ENCODE results near the gene MYBPC3.

The MYBPC3 gene

GRCh38 chr11:47314992-47315391 is 37.5 kb downstream of the MYBPC3 start:
- Histone ChIP-seq H3K27me3 (ENCODE audit: control insufficient read depth in 1 of 2, insufficient read depth in 2 of 2, low read length in 2 of 2) (no peaks in the 10 kb centered on the region), H3K27ac (ENCODE audit: low read length) (no peak overlapping the region), H3K4me3 (ENCODE audit: low read length in 2 of 2) (no peak overlapping the region), H3K4me1 (ENCODE audit: control insufficient read depth, insufficient read depth, low read length) (no peaks in the 10 kb centered on the region), H3K9ac (ENCODE audit: low read length in 2 of 2) (no peak overlapping the region), H3K36me3 (ENCODE audit: control insufficient read depth in 2 of 2, insufficient read depth in 2 of 2, low read length in 2 of 2) (peaks cover 28 to 32% of the 10 kb centered on the region in 2 donors), H3K9me3 (ENCODE audit: control insufficient read depth in 2 of 2, low read length in 2 of 2) (no peaks in the 10 kb centered on the region)

GRCh38 chr11:47308050-47308823 is 44.3 kb downstream of the MYBPC3 start:
- Histone ChIP-seq H3K27ac (ENCODE audit: low read length) (no peak overlapping the region), H3K4me3 (ENCODE audit: low read length in 2 of 2) (no peak overlapping the region), H3K4me1 (ENCODE audit: control insufficient read depth, insufficient read depth, low read length) (no peaks in the 10 kb centered on the region), H3K9me3 (ENCODE audit: control insufficient read depth in 2 of 2, low read length in 2 of 2) (no peaks in the 10 kb centered on the region), H3K9ac (ENCODE audit: low read length in 2 of 2) (no peak overlapping the region), H3K27me3 (ENCODE audit: control insufficient read depth in 1 of 2, insufficient read depth in 2 of 2, low read length in 2 of 2) (no peaks in the 10 kb centered on the region), H3K36me3 (ENCODE audit: control insufficient read depth in 2 of 2, insufficient read depth in 2 of 2, low read length in 2 of 2) (peaks cover 46 to 51% of the 10 kb centered on the region in 2 donors)

DNA sequence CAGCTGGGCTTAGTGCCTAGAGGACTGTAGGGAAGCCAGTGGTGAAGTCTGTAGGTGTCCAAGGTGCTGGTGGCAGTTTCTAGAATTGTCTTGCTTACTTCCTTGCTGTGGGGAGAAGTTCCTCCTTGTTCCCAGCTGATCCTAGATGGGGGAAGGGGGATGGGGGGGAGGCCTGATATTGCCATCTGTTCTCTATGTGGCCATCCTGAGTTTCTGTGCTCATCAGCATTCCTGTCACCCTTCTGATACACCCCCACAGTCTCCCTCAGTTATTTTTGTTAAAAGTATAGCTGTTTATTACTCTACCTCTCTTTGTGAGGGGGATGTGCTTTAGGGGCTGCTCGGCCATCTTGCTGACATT is 46.0 kb downstream of the MYBPC3 start:
- no peaks in the 10 kb centered on the region for H3K9me3 ChIP-seq (ENCODE audit: control insufficient read depth in 2 of 2, low read length in 2 of 2)
- no peaks in the 10 kb centered on the region for H3K4me1 ChIP-seq (ENCODE audit: control insufficient read depth, insufficient read depth, low read length)
- H3K9ac ChIP-seq (ENCODE audit: low read length in 2 of 2): no peak overlapping the region
- H3K27ac ChIP-seq (ENCODE audit: low read length): no peak overlapping the region
- no peaks in the 10 kb centered on the region for H3K27me3 ChIP-seq (ENCODE audit: control insufficient read depth in 1 of 2, insufficient read depth in 2 of 2, low read length in 2 of 2)
- H3K4me3 ChIP-seq (ENCODE audit: low read length in 2 of 2): no peak overlapping the region
- peaks cover 41 to 46% of the 10 kb centered on the region in 2 donors for H3K36me3 ChIP-seq (ENCODE audit: control insufficient read depth in 2 of 2, insufficient read depth in 2 of 2, low read length in 2 of 2)

- Histone ChIP-seq H3K4me3 (ENCODE audit: low read length in 2 of 2) (no peak overlapping the region), H3K9me3 (ENCODE audit: control insufficient read depth in 2 of 2, low read length in 2 of 2) (no peaks in the 10 kb centered on the region), H3K36me3 (ENCODE audit: control insufficient read depth in 2 of 2, insufficient read depth in 2 of 2, low read length in 2 of 2) (peaks cover 35 to 40% of the 10 kb centered on the region in 2 donors), H3K27ac (ENCODE audit: low read length) (no peak overlapping the region), H3K9ac (ENCODE audit: low read length in 2 of 2) (no peak overlapping the region), H3K4me1 (ENCODE audit: control insufficient read depth, insufficient read depth, low read length) (no peaks in the 10 kb centered on the region), H3K27me3 (ENCODE audit: control insufficient read depth in 1 of 2, insufficient read depth in 2 of 2, low read length in 2 of 2) (no peaks in the 10 kb centered on the region)
Observed at GRCh38 chr11:47305734-47306483, 46.6 kb downstream of the MYBPC3 start.

DNA sequence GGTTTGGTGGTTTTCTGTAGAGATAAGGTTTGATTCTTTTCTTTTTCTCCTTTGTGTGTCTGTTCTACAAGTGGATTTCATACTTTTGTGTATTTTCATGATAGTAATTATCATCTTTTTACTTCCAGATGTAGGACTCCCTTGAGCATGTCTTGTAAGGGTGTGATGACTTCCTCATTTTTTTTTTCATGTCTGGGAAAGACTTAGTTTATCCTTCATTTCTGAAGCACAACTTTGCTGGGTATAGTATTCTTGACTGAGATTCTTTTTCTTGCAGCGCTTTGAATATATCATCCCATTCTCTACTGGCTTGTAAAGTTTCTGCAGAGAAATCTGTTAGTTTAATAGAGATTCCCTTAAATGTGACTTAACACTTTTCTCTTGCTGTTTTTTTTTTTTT is 49.6 kb downstream of the MYBPC3 start:
- no peaks in the 10 kb centered on the region for H3K4me1 ChIP-seq (ENCODE audit: control insufficient read depth, insufficient read depth, low read length)
- peaks cover 32 to 40% of the 10 kb centered on the region in 2 donors for H3K36me3 ChIP-seq (ENCODE audit: control insufficient read depth in 2 of 2, insufficient read depth in 2 of 2, low read length in 2 of 2)
- peaks cover 4 to 7% of the 10 kb centered on the region in 2 donors for H3K9me3 ChIP-seq (ENCODE audit: control insufficient read depth in 2 of 2, low read length in 2 of 2)
- H3K9ac ChIP-seq (ENCODE audit: low read length in 2 of 2): no peak overlapping the region
- H3K27me3 ChIP-seq (ENCODE audit: control insufficient read depth in 1 of 2, insufficient read depth in 2 of 2, low read length in 2 of 2): no peaks in the 10 kb centered on the region
- H3K4me3 ChIP-seq (ENCODE audit: low read length in 2 of 2): no peak overlapping the region
- H3K27ac ChIP-seq (ENCODE audit: low read length): no peak overlapping the region

DNA sequence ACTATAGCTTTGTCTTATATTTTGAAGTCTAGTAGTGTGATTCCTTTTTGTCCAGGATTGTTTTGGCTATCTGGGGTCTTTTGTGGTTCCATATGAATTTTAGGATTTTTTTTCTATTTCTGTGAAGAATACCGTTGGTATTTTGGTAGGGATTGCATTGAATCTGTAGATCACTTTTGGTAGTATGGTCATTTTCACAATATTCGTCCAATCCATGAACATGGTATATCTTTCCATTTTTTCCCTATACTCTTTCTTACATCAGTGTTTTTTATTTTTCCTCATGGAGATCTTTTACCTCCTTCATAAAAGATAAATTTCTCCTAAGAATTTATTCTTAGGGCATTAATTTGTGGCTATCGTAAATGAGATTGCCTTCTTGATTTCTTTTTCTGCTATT is 53.4 kb downstream of the MYBPC3 start:
- H3K9me3 ChIP-seq (ENCODE audit: control insufficient read depth in 2 of 2, low read length in 2 of 2): peaks cover 4 to 7% of the 10 kb centered on the region in 2 donors

GRCh38 chr11:47296045-47296444 is 56.5 kb downstream of the MYBPC3 start:
- peaks cover 4 to 7% of the 10 kb centered on the region in 2 donors for H3K9me3 ChIP-seq (ENCODE audit: control insufficient read depth in 2 of 2, low read length in 2 of 2)
- no peaks in the 10 kb centered on the region for H3K27me3 ChIP-seq (ENCODE audit: control insufficient read depth in 1 of 2, insufficient read depth in 2 of 2, low read length in 2 of 2)
- H3K36me3 ChIP-seq (ENCODE audit: control insufficient read depth in 2 of 2, insufficient read depth in 2 of 2, low read length in 2 of 2): peaks cover 55 to 57% of the 10 kb centered on the region in 2 donors

More for the DNA sequence above, 53.4 kb downstream of the MYBPC3 start:
- peaks cover 35 to 37% of the 10 kb centered on the region in 2 donors for H3K36me3 ChIP-seq (ENCODE audit: control insufficient read depth in 2 of 2, insufficient read depth in 2 of 2, low read length in 2 of 2)
- H3K27me3 ChIP-seq (ENCODE audit: control insufficient read depth in 1 of 2, insufficient read depth in 2 of 2, low read length in 2 of 2): no peaks in the 10 kb centered on the region
- no peak overlapping the region for H3K27ac ChIP-seq (ENCODE audit: low read length)
- H3K4me1 ChIP-seq (ENCODE audit: control insufficient read depth, insufficient read depth, low read length): no peaks in the 10 kb centered on the region
- no peak overlapping the region for H3K9ac ChIP-seq (ENCODE audit: low read length in 2 of 2)
- H3K4me3 ChIP-seq (ENCODE audit: low read length in 2 of 2): no peak overlapping the region

DNA sequence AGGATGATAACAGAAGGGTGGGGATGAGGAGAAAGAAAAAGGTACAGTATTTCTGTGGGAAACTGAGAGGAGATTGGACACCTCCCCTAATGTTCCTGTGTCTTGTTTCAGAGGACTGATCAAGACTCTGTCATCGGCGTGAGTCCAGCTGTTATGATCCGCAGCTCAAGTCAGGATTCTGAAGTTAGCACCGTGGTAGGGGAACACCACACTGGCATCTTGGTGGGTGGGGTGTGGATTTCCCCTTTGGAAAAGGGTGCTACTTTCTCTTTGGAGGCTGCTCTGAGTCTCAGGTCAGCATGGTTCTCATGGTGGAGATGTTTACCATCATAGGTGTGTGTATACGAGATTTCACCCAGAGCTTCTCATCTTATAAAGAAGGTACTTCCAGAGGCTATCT is 57.1 kb downstream of the MYBPC3 start:
- Histone ChIP-seq H3K27me3 (ENCODE audit: control insufficient read depth in 1 of 2, insufficient read depth in 2 of 2, low read length in 2 of 2) (no peaks in the 10 kb centered on the region), H3K4me3 (ENCODE audit: low read length in 2 of 2) (no peak overlapping the region), H3K36me3 (ENCODE audit: control insufficient read depth in 2 of 2, insufficient read depth in 2 of 2, low read length in 2 of 2) (peaks cover 61 to 64% of the 10 kb centered on the region in 2 donors), H3K4me1 (ENCODE audit: control insufficient read depth, insufficient read depth, low read length) (no peaks in the 10 kb centered on the region), H3K9ac (ENCODE audit: low read length in 2 of 2) (no peak overlapping the region), H3K9me3 (ENCODE audit: control insufficient read depth in 2 of 2, low read length in 2 of 2) (peaks cover 4 to 7% of the 10 kb centered on the region in 2 donors), H3K27ac (ENCODE audit: low read length) (no peak overlapping the region)

More at GRCh38 chr11:47296045-47296444, 56.5 kb downstream of the MYBPC3 start:
- no peak overlapping the region for H3K4me3 ChIP-seq (ENCODE audit: low read length in 2 of 2)
- no peak overlapping the region for H3K9ac ChIP-seq (ENCODE audit: low read length in 2 of 2)
- no peaks in the 10 kb centered on the region for H3K4me1 ChIP-seq (ENCODE audit: control insufficient read depth, insufficient read depth, low read length)
- no peak overlapping the region for H3K27ac ChIP-seq (ENCODE audit: low read length)

DNA sequence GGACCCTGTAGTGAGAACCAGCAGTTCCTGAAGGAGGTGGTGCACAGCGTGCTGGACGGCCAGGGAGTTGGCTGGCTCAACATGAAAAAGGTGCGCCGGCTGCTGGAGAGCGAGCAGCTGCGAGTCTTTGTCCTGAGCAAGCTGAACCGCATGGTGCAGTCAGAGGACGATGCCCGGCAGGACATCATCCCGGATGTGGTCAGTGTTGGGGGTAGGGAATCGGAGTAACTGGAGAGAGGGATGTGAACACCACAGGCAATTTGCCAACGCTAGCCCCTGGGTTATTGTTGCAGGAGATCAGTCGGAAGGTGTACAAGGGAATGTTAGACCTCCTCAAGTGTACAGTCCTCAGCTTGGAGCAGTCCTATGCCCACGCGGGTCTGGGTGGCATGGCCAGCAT is 62.6 kb downstream of the MYBPC3 start:
- Histone ChIP-seq H3K4me3 (ENCODE audit: low read length in 2 of 2) (no peak overlapping the region), H3K27ac (ENCODE audit: low read length) (no peak overlapping the region), H3K4me1 (ENCODE audit: control insufficient read depth, insufficient read depth, low read length) (no peaks in the 10 kb centered on the region), H3K27me3 (ENCODE audit: control insufficient read depth in 1 of 2, insufficient read depth in 2 of 2, low read length in 2 of 2) (no peaks in the 10 kb centered on the region), H3K9ac (ENCODE audit: low read length in 2 of 2) (no peak overlapping the region), H3K36me3 (ENCODE audit: control insufficient read depth in 2 of 2, insufficient read depth in 2 of 2, low read length in 2 of 2) (peaks cover 72 to 75% of the 10 kb centered on the region in 2 donors), H3K9me3 (ENCODE audit: control insufficient read depth in 2 of 2, low read length in 2 of 2) (no peaks in the 10 kb centered on the region)

DNA sequence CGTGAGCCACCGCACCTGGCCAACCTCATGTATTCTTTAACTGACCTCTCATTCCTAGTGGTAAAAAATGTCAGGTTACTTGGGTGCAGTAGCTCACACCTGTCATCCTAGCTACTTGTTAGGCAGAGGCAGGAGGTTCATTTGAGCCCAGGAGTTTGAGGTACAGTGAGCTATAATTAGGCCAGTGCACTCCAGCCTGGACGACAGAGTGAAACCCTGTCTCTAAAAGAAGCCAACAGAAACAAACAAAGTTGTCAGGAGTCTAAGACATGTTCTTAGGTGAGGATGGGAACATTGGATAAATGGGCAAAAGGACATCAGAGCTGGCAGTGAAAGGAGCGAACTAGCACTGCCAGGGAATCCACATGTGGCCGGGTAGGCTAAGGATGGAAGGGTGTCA is 64.4 kb downstream of the MYBPC3 start:
- Histone ChIP-seq H3K36me3 (ENCODE audit: control insufficient read depth in 2 of 2, insufficient read depth in 2 of 2, low read length in 2 of 2) (peaks cover 78 to 81% of the 10 kb centered on the region in 2 donors), H3K4me3 (ENCODE audit: low read length in 2 of 2) (no peak overlapping the region), H3K4me1 (ENCODE audit: control insufficient read depth, insufficient read depth, low read length) (no peaks in the 10 kb centered on the region), H3K27me3 (ENCODE audit: control insufficient read depth in 1 of 2, insufficient read depth in 2 of 2, low read length in 2 of 2) (no peaks in the 10 kb centered on the region), H3K27ac (ENCODE audit: low read length) (no peak overlapping the region), H3K9ac (ENCODE audit: low read length in 2 of 2) (no peak overlapping the region), H3K9me3 (ENCODE audit: control insufficient read depth in 2 of 2, low read length in 2 of 2) (no peaks in the 10 kb centered on the region)
